Vagina (tissue), 2 donors: ENCODE data around the gene ZNF304. TPM values are rescaled to one million over a fixed set of nuclear protein-coding genes. Genes with fewer than 3 reads are reported as not detected.

Source experiments
- DNase-seq, 2 donors: peaks; one replicate each; pipeline ENCODE4 v3.0.0-alpha.2; 2017; ENCODE audit errors: extremely low spot score in 2 of 2
- H3K27ac ChIP-seq: fragments of 200-600 bp; sonication (generic); one replicate; pipeline ENCODE4 v1.5.1; 2019
- H3K27me3 ChIP-seq: fragments of 200-600 bp; sonication (generic); one replicate; pipeline ENCODE4 v1.5.1; 2019
- H3K36me3 ChIP-seq, 2 donors: fragments of 200-600 bp; sonication (generic); one replicate each; pipeline ENCODE4 v1.5.1; 2017 to 2019
- H3K4me1 ChIP-seq: fragments of 200-600 bp; sonication (generic); one replicate; pipeline ENCODE4 v1.5.1; 2019
- H3K4me3 ChIP-seq, 2 donors: fragments of 200-600 bp; sonication (generic); 1 replicate in 1 of 2; 2 replicates in 1 of 2; pipeline ENCODE4 v1.5.1; 2016 to 2019
- H3K9me3 ChIP-seq: fragments of 200-600 bp; sonication (generic); one replicate; pipeline ENCODE4 v1.5.1; 2019
- CTCF ChIP-seq, 3 experiments: fragments of 450-650 bp in 2 of 3; fragments of 200-600 bp in 1 of 3; sonication (generic) in 1 of 3; IDR thresholded peaks; one replicate each; pipeline ENCODE4 v1.5.1; 2017 to 2019; ENCODE audit warnings: antibody characterized with exemption in 3 of 3, mild to moderate bottlenecking in 2 of 3, moderate library complexity in 2 of 3
- POLR2A ChIP-seq, 2 donors: fragments of 450-650 bp; IDR thresholded peaks; one replicate each; pipeline ENCODE4 v1.6.1; 2017; ENCODE audit warnings: antibody characterized with exemption in 2 of 2, mild to moderate bottlenecking in 2 of 2, moderate library complexity in 2 of 2
- POLR2AphosphoS5 ChIP-seq, 2 donors: sonication (generic); formaldehyde crosslinking; IDR thresholded peaks; one replicate each; pipeline ENCODE4 v1.9.0; 2017; ENCODE audit warnings: antibody characterized with exemption in 2 of 2, mild to moderate bottlenecking in 2 of 2, low read depth in 1 of 2; ENCODE audit not compliant: insufficient read depth in 1 of 2
- intact Hi-C: fragments of 100-400 bp; cut with DNase I; formaldehyde crosslinking; loops from one replicate; pipeline ENCODE4 v1.15.1; 2023
- total RNA-seq: library from RNA; depleted of rRNA; stranded (reverse); fragments of >200 nt; gene quantifications from one replicate; pipeline ENCODE4 v1.2.3, GENCODE V29; 2016

The ZNF304 gene
- total RNA-seq, 1 donor from 2014 or later: 5.9 TPM

GRCh38 chr19:57382806-57383488, 31.9 kb downstream of the ZNF304 start:
- no peak for DNase-seq
- Histone ChIP-seq H3K27me3 (no peaks in the 10 kb centered on the region), H3K4me3 (no peak overlapping the region), H3K4me1 (no peaks in the 10 kb centered on the region), H3K9me3 (peaks cover 3% of the 10 kb centered on the region), H3K36me3 (peaks cover 0 to 5% of the 10 kb centered on the region in 2 donors), H3K27ac (no peak overlapping the region)
- intact Hi-C loops: no loop called here
- TF ChIP-seq POLR2A (IDR thresholded peaks at IDR 0.05) (no peak), POLR2AphosphoS5 (IDR thresholded peaks at IDR 0.05; ENCODE audit: insufficient read depth in 1 of 2, low read depth in 1 of 2) (no peak), CTCF (IDR thresholded peaks at IDR 0.05) (no peak)

GRCh38 chr19:57389194-57389729, 38.2 kb downstream of the ZNF304 start:
- Histone ChIP-seq H3K27ac (peak overlapping the region; percentile 83), H3K4me1 (peaks cover 21% of the 10 kb centered on the region), H3K9me3 (peaks cover 17% of the 10 kb centered on the region), H3K4me3 (peak overlapping the region; percentile 85 to 94), H3K27me3 (no peaks in the 10 kb centered on the region), H3K36me3 (peaks cover 0 to 18% of the 10 kb centered on the region in 2 donors)
- TF ChIP-seq POLR2AphosphoS5 (IDR thresholded peaks at IDR 0.05; ENCODE audit: insufficient read depth in 1 of 2, low read depth in 1 of 2) (no peak), POLR2A (IDR thresholded peaks at IDR 0.05) (no peak), CTCF (IDR thresholded peaks at IDR 0.05) (no peak)
- no peak for DNase-seq
- intact Hi-C loops: no loop called here

GRCh38 chr19:57389730-57390598, 38.9 kb downstream of the ZNF304 start, which contains the start of gene ZNF548:
Gene ZNF548 (plus strand): TSS chr19:57389854. CDS start chr19:57390100, 246 bp downstream.
- Histone ChIP-seq H3K36me3 (peaks cover 0 to 25% of the 10 kb centered on the region in 2 donors), H3K4me3 (peak within 1 kb of the TSS; percentile 85 to 94), H3K9me3 (peaks cover 17% of the 10 kb centered on the region), H3K27me3 (no peaks in the 10 kb centered on the region), H3K27ac (peak within 1 kb of the TSS; percentile 83), H3K4me1 (peaks cover 21% of the 10 kb centered on the region)
- peak in 1 of 2 donors; percentile 98 for DNase-seq
- intact Hi-C loops: no loop called here
- TF ChIP-seq CTCF (IDR thresholded peaks at IDR 0.05) (peak in 1 of 3 experiments; percentile 26), POLR2AphosphoS5 (IDR thresholded peaks at IDR 0.05; ENCODE audit: insufficient read depth in 1 of 2, low read depth in 1 of 2) (peak; percentile 87 to 99), POLR2A (IDR thresholded peaks at IDR 0.05) (no peak)

GRCh38 chr19:57395710-57396109, 44.6 kb downstream of the ZNF304 start:
- H3K27me3 ChIP-seq: no peaks in the 10 kb centered on the region
- H3K9me3 ChIP-seq: peaks cover 39% of the 10 kb centered on the region
- no peak overlapping the region for H3K4me3 ChIP-seq
- intact Hi-C loops: no loop called here
- DNase-seq: no peak
- no peak for TF ChIP-seq CTCF (IDR thresholded peaks at IDR 0.05)
- TF ChIP-seq POLR2A (IDR thresholded peaks at IDR 0.05): no peak
- TF ChIP-seq POLR2AphosphoS5 (IDR thresholded peaks at IDR 0.05; ENCODE audit: insufficient read depth in 1 of 2, low read depth in 1 of 2): no peak
- H3K4me1 ChIP-seq: peaks cover 7% of the 10 kb centered on the region
- H3K27ac ChIP-seq: no peak overlapping the region
- peaks cover 6 to 79% of the 10 kb centered on the region in 2 donors for H3K36me3 ChIP-seq
